ENCODE measurements around the gene SEC24A.

- no peak for TF ChIP-seq SIN3A (IDR thresholded peaks at IDR 0.05; ENCODE audit: borderline replicate concordance, insufficient read depth, low read length)
- TF ChIP-seq TAF1 (IDR thresholded peaks at IDR 0.05; ENCODE audit: borderline replicate concordance, insufficient read depth, low read length): no peak
- no peak for TF ChIP-seq POLR2AphosphoS5 (IDR thresholded peaks at IDR 0.05; ENCODE audit: low read depth, low read length)
- TF ChIP-seq REST (IDR thresholded peaks at IDR 0.05; ENCODE audit: insufficient read depth in 1 of 2, low read depth in 2 of 2, low read length in 2 of 2): no peak
These were observed 39.2 kb upstream of the SEC24A start for GRCh38 chr5:134609232-134609851.

All from PFSK-1 (cell line).